Skeletal muscle tissue (tissue), 4 donors: ENCODE data around the gene KDM6A. TPM values are rescaled to one million over a fixed set of nuclear protein-coding genes. Genes with fewer than 3 reads are reported as not detected.
"Not testable (repeated sequence)": the region's sequence is repeated elsewhere in the genome, so short reads cannot be mapped to it uniquely, and the experiment has no call there.

Experiments
- H3K27ac ChIP-seq: one replicate; pipeline ENCODE4 v1.7.0; 2013; ENCODE audit warnings: mild to moderate bottlenecking, low read depth, low read length, inconsistent platforms
- H3K27me3 ChIP-seq, 3 donors: one replicate each; pipeline ENCODE4 v1.7.0; 2013; ENCODE audit warnings: low read length in 3 of 3; ENCODE audit not compliant: control insufficient read depth in 3 of 3, insufficient read depth in 3 of 3
- H3K36me3 ChIP-seq, 3 donors: one replicate each; pipeline ENCODE4 v1.7.0; 2013; ENCODE audit warnings: low read length in 3 of 3; ENCODE audit not compliant: control insufficient read depth in 3 of 3, insufficient read depth in 3 of 3
- H3K4me1 ChIP-seq, 3 donors: one replicate each; pipeline ENCODE4 v1.7.0; 2013; ENCODE audit warnings: low read length in 3 of 3, mild to moderate bottlenecking in 3 of 3; ENCODE audit not compliant: control insufficient read depth in 3 of 3, insufficient read depth in 3 of 3
- H3K4me3 ChIP-seq, 3 donors: one replicate each; pipeline ENCODE4 v1.7.0; 2013; ENCODE audit warnings: low read length in 3 of 3
- H3K9ac ChIP-seq, 3 donors: one replicate each; pipeline ENCODE4 v1.7.0; 2013; ENCODE audit warnings: low read length in 3 of 3, mild to moderate bottlenecking in 3 of 3, moderate library complexity in 2 of 3, low read depth in 1 of 3
- H3K9me3 ChIP-seq, 3 donors: one replicate each; pipeline ENCODE4 v1.7.0; 2013; ENCODE audit warnings: low read length in 3 of 3; ENCODE audit not compliant: control insufficient read depth in 3 of 3
- total RNA-seq: library from RNA; depleted of rRNA; stranded (reverse); fragments of >200 nt; gene quantifications from one replicate; pipeline ENCODE4 v1.2.3, GENCODE V29; 2014
- donor health status: Osteomylitis.

KDM6A gene
- total RNA-seq, 1 donor from 2014 or later: 21.9 TPM

DNA sequence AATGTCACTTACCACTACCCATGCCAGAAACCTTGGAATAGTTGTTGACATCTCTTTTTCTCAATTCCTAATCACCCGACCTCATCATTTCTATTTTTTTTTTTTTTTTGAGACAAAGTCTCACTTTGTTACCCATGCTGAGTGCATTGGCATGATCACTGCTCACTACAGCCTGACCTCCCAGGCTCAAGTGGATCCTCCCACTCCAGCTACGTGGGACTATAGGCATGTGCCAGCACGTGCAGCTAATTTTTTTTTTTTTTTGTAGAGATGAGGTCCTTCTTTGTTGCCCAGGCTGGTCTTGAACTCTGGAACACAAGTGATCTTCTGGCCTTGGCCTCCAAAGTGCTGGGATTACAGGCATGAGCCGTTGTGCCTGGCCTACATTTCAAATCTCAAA, 12.0 kb downstream of the KDM6A start:
- peaks cover 2 to 5% (median 3%) of the 10 kb centered on the region in 3 donors for H3K4me1 ChIP-seq
- H3K4me3 ChIP-seq: no peak overlapping the region

DNA sequence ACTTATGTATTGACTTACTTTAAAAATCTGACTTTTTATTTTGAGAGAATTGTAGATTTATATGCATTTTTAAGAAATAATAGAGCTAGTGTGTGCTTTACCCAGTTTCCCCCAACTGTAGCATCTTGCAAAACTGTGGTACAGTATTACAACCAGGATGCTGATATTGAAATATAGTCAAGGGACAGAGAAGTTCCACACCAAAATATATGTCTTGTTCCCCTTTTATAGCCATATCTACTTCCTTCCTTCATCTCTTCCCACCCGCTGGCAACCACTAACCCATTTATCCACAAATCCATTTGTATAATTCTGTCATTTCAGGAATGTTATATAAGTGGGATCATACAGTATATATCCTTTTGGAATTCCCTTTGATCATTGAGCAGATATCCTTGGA, 16.8 kb downstream of the KDM6A start:
- H3K4me3 ChIP-seq: no peak overlapping the region
- peaks cover 0 to 6% (median 0%) of the 10 kb centered on the region in 3 donors for H3K4me1 ChIP-seq
- no peaks in the 10 kb centered on the region for H3K9me3 ChIP-seq
- no peak overlapping the region for H3K27ac ChIP-seq
- no peaks in the 10 kb centered on the region for H3K27me3 ChIP-seq
- no peaks in the 10 kb centered on the region for H3K36me3 ChIP-seq
- no peak overlapping the region for H3K9ac ChIP-seq

More for the DNA sequence above, 12.0 kb downstream of the KDM6A start:
- H3K9me3 ChIP-seq: no peaks in the 10 kb centered on the region
- H3K36me3 ChIP-seq: no peaks in the 10 kb centered on the region
- no peak overlapping the region for H3K9ac ChIP-seq
- H3K27ac ChIP-seq: no peak overlapping the region
- no peaks in the 10 kb centered on the region for H3K27me3 ChIP-seq

DNA sequence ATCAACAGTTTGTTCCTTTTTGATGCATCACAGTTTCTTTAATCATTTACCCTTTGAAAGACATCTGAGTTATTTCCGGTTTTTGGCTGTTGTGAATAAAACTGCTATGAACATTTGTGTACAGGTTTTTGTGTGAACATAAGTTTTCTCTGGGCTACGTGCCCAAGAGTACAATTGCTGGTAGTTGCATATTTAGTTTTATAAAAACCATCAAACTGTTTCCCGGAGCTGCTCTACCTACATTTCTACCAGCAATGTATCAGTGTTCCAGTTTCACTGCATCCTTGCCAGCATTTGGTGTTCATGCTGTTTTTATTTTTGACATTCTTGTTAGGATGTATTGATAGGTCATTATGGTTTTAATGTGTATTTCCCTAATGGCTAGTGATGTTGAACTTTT, 17.3 kb downstream of the KDM6A start:
- no peak overlapping the region for H3K27ac ChIP-seq
- no peak overlapping the region for H3K4me3 ChIP-seq
- H3K4me1 ChIP-seq: peaks cover 0 to 6% (median 0%) of the 10 kb centered on the region in 3 donors
- H3K9ac ChIP-seq: no peak overlapping the region
- no peaks in the 10 kb centered on the region for H3K36me3 ChIP-seq
- H3K9me3 ChIP-seq: no peaks in the 10 kb centered on the region
- no peaks in the 10 kb centered on the region for H3K27me3 ChIP-seq

DNA sequence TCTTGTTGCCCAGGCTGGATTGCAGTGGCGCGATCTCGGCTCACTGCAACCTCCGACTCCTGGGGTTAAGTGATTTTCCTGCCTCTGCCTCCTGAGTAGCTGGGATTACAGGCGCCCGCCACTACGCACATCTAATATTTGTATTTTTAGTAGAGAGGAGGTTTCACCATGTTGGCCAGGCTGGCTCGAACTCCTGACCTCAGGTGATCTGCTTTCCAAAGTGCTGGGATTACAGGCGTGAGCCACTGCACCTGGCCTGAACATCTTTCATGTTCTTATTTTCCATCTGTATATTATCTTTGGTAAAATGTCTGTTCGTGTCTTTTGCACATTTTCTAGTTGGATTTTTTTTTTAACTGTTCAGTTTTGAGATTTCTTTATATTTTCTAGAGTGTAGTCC, 17.7 kb downstream of the KDM6A start:
- H3K9me3 ChIP-seq, H3K36me3 ChIP-seq, H3K4me1 ChIP-seq, H3K27me3 ChIP-seq, H3K9ac ChIP-seq, H3K4me3 ChIP-seq, H3K27ac ChIP-seq: not testable (repeated sequence)

DNA sequence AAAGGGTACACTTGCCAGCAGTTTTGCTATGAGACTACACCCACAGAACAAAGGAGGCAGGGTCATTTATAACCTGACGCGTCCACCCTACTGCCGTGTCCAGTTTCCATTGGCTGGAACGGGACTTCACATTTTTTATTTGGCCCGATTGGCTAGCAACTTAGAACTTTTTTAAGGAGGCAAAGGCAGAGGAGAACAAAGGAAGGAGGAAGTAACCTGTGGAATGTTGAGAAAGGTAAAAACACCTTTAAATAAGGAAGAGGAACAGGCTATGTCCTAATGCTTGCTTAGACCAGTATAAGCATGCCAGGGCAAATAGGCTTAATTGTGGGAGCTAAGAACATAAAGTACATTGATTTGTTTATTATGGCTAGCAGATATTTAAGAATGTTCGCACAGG, 18.7 kb downstream of the KDM6A start:
- Histone ChIP-seq H3K27ac (no peak overlapping the region), H3K4me1 (peaks cover 0 to 6% (median 0%) of the 10 kb centered on the region in 3 donors), H3K36me3 (no peaks in the 10 kb centered on the region), H3K4me3 (no peak overlapping the region), H3K9ac (no peak overlapping the region), H3K27me3 (no peaks in the 10 kb centered on the region), H3K9me3 (no peaks in the 10 kb centered on the region)

DNA sequence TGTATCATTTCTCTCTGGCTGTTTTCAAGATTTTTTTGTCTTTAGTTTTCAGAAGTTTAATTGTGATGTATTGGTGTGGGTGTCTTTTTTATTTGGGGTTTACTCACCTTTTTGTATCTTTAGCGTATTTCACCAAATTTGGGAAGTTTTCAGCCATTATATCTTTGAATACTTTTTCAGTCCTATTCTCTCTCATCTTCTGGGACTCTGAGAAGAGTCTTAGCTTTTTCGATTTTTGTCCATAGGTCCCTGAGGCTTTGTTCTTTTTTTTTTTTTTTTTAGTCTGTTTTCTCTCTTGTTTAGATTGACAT, 23.8 kb downstream of the KDM6A start:
- no peak overlapping the region for H3K4me3 ChIP-seq
- H3K4me1 ChIP-seq: peaks cover 0 to 16% (median 2%) of the 10 kb centered on the region in 3 donors
- no peaks in the 10 kb centered on the region for H3K36me3 ChIP-seq
- H3K27me3 ChIP-seq: no peaks in the 10 kb centered on the region
- no peak overlapping the region for H3K9ac ChIP-seq
- H3K27ac ChIP-seq: no peak overlapping the region
- H3K9me3 ChIP-seq: no peaks in the 10 kb centered on the region

DNA sequence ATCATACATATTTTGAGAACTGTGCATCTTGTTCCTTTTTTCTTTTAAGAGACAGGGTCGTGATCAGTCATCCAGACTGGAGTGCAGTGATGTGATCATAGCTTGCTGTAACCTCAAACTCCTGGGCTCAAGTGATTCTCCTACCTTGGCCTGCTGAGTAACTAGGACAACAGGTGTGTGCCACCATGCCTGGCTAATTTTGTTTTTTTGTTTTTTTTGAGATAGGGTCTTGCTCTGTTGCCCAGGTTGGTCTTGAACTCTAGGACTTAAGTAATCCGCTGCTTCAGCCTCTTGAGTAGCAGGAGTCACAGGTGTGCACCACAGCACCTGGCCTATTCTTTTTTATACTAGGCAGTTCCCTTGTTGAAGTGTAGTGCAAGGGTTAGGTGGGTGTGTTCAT, 24.6 kb downstream of the KDM6A start:
- H3K9ac ChIP-seq: no peak overlapping the region
- peak overlapping the region in 1 of 3 donors; percentile 6 for H3K4me3 ChIP-seq
- H3K9me3 ChIP-seq: no peaks in the 10 kb centered on the region
- H3K27ac ChIP-seq: no peak overlapping the region
- H3K36me3 ChIP-seq: no peaks in the 10 kb centered on the region
- peaks cover 0 to 16% (median 2%) of the 10 kb centered on the region in 3 donors for H3K4me1 ChIP-seq
- no peaks in the 10 kb centered on the region for H3K27me3 ChIP-seq

DNA sequence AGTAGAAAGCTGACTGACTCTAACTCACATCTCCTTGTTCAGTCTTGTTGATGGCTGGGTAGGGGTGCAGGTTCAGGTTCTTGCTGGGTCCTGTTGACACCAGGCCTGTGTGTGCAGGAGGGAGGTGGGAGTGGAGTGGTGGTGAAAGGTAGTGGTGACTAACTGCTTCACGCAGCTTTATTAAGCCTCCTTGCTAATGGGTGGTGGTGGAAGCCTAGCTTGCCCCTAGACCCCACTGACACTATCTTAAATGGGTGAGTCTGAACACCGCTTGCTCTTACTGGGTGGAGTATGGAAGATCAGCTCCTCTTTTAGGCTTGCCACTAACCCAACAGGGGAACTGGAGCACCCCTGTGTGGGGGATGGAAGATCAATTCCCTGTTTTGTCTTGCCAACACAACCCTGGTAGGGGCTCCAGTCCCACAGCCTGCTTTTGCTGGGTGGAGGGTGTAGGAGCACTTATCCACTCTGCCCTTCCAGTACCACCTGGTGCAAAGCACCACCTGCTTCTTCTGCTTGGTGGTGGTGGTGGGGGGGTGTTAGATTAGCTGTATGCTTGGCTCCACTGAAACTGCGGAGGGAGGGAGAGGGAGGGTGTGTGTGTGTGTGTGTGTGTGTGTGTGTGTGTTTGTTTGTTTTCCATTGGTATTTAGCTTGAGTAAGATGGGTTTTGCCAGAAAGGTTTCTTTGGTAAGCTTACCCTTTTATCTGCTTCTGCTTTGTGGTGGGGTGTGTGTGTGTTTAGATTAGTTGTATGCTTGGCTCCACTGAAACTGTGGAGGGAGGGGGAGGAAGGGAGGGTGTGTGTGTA, 25.6 kb downstream of the KDM6A start:
- Histone ChIP-seq H3K27ac (no peak overlapping the region), H3K4me3 (no peak overlapping the region)

DNA sequence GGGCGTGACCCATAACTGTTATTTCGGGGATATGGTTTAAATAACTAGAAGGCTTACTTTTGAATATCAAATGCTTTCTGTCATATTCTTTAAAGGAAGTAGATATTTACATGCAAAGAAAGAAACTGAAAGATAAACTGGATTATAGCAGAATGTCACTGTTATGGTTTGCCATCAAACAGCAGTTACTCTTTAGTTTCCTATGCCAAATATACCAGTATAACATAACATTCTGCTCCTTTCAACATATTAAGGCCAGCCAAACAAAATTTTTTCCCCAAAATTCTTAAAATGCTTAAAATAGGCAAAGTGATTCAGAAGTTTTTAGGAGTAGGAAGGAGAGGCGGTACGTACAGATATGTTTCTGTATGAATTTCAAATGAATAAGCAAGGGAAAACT, 27.0 kb downstream of the KDM6A start:
- Histone ChIP-seq H3K9me3 (no peaks in the 10 kb centered on the region), H3K4me3 (no peak overlapping the region), H3K36me3 (no peaks in the 10 kb centered on the region), H3K27me3 (no peaks in the 10 kb centered on the region), H3K27ac (no peak overlapping the region), H3K9ac (no peak overlapping the region), H3K4me1 (peaks cover 2 to 19% (median 5%) of the 10 kb centered on the region in 3 donors)

More for the DNA sequence above, 25.6 kb downstream of the KDM6A start:
- Histone ChIP-seq H3K36me3 (no peaks in the 10 kb centered on the region), H3K9me3 (no peaks in the 10 kb centered on the region), H3K4me1 (peaks cover 0 to 16% (median 2%) of the 10 kb centered on the region in 3 donors), H3K9ac (no peak overlapping the region), H3K27me3 (no peaks in the 10 kb centered on the region)

DNA sequence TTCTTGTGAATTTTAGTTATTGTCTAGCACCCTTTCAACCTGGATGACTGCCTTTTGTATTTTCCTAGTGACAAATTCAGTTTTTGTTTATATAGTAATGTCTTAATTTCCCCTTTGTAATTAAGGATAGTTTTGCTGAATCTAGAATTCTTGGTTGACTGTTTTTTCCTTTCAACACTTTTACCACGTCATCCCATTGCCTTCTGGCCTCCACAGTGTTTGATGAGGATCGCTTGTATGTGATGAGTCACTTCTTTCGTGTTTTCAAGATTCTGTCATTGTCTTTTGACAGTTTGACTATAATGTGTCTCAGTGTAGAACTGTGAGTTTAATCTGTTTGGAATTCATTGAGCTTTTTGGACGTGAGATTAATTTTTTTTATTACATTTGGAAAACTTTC, 30.1 kb downstream of the KDM6A start:
- Histone ChIP-seq H3K9me3 (no peaks in the 10 kb centered on the region), H3K4me3 (no peak overlapping the region), H3K27me3 (no peaks in the 10 kb centered on the region), H3K4me1 (peaks cover 2 to 24% (median 5%) of the 10 kb centered on the region in 3 donors), H3K27ac (no peak overlapping the region), H3K9ac (no peak overlapping the region), H3K36me3 (no peaks in the 10 kb centered on the region)
